ENCODE data around the gene CHMP2A. TPM values are rescaled to one million over a fixed set of nuclear protein-coding genes. Genes with fewer than 3 reads are reported as not detected.

CHMP2A gene
- total RNA-seq, 1 donor from 2014 or later = 64.6 TPM

GRCh38 chr19:58522709-58523108 lies 32.2 kb downstream of the CHMP2A start:
- no peaks in the 10 kb centered on the region for H3K9me3 Mint-ChIP-seq
- no peak for TF ChIP-seq CTCF (conservative IDR thresholded peaks at IDR 0.05)
- H3K36me3 Mint-ChIP-seq (ENCODE audit: low read depth) = peaks cover 4% of the 10 kb centered on the region
- peaks cover 3% of the 10 kb centered on the region for H3K27me3 Mint-ChIP-seq (ENCODE audit: low read depth)
- peaks cover 30% of the 10 kb centered on the region for H3K4me1 Mint-ChIP-seq
- no peak for DNase-seq (ENCODE audit: low read depth, low spot score)
- peak overlapping the region; percentile 35 for H3K4me3 Mint-ChIP-seq
- H3K27ac Mint-ChIP-seq (ENCODE audit: unreplicated experiment) = no peak overlapping the region

- H3K4me1 Mint-ChIP-seq = peaks cover 30% of the 10 kb centered on the region
- TF ChIP-seq CTCF (conservative IDR thresholded peaks at IDR 0.05) = no peak
- peaks cover 3% of the 10 kb centered on the region for H3K27me3 Mint-ChIP-seq (ENCODE audit: low read depth)
- peaks cover 4% of the 10 kb centered on the region for H3K36me3 Mint-ChIP-seq (ENCODE audit: low read depth)
- peak overlapping the region; percentile 90 for H3K27ac Mint-ChIP-seq (ENCODE audit: unreplicated experiment)
- no peak for DNase-seq (ENCODE audit: low read depth, low spot score)
- H3K4me3 Mint-ChIP-seq = peak overlapping the region; percentile 81
- H3K9me3 Mint-ChIP-seq = no peaks in the 10 kb centered on the region
These were observed 33.3 kb downstream of the CHMP2A start for GRCh38 chr19:58521651-58522050.

- peaks cover 9% of the 10 kb centered on the region for H3K36me3 Mint-ChIP-seq (ENCODE audit: low read depth)
- H3K4me3 Mint-ChIP-seq = peak overlapping the region; percentile 99
- peak overlapping the region; percentile 100 for H3K27ac Mint-ChIP-seq (ENCODE audit: unreplicated experiment)
- TF ChIP-seq CTCF (conservative IDR thresholded peaks at IDR 0.05) = no peak
- H3K9me3 Mint-ChIP-seq = no peaks in the 10 kb centered on the region
- no peak for DNase-seq (ENCODE audit: low read depth, low spot score)
- H3K4me1 Mint-ChIP-seq = peaks cover 37% of the 10 kb centered on the region
- H3K27me3 Mint-ChIP-seq (ENCODE audit: low read depth) = peaks cover 3% of the 10 kb centered on the region
These were observed 34.7 kb downstream of the CHMP2A start for GRCh38 chr19:58520257-58520599.

- H3K27me3 Mint-ChIP-seq (ENCODE audit: low read depth) = peaks cover 3% of the 10 kb centered on the region
- peak within 1 kb of the TSS; percentile 100 for H3K27ac Mint-ChIP-seq (ENCODE audit: unreplicated experiment)
- peak; percentile 66 for TF ChIP-seq CTCF (conservative IDR thresholded peaks at IDR 0.05)
- H3K4me1 Mint-ChIP-seq = peaks cover 38% of the 10 kb centered on the region
- H3K9me3 Mint-ChIP-seq = no peaks in the 10 kb centered on the region
- peak; percentile 87 for DNase-seq (ENCODE audit: low read depth, low spot score)
- H3K4me3 Mint-ChIP-seq = peak within 1 kb of the TSS; percentile 99
- peaks cover 9% of the 10 kb centered on the region for H3K36me3 Mint-ChIP-seq (ENCODE audit: low read depth)
These were observed 35.3 kb downstream of the CHMP2A start, which contains the start of gene ZBTB45 for GRCh38 chr19:58519355-58520256. ZBTB45 (minus strand) TSS chr19:58519810; CDS start chr19:58517673, 2,137 bp downstream.

GRCh38 chr19:58519087-58519354 lies 35.9 kb downstream of the CHMP2A start:
- peaks cover 3% of the 10 kb centered on the region for H3K27me3 Mint-ChIP-seq (ENCODE audit: low read depth)
- peaks cover 43% of the 10 kb centered on the region for H3K4me1 Mint-ChIP-seq
- no peaks in the 10 kb centered on the region for H3K9me3 Mint-ChIP-seq
- DNase-seq (ENCODE audit: low read depth, low spot score) = peak; percentile 61
- peak overlapping the region; percentile 99 for H3K4me3 Mint-ChIP-seq
- H3K27ac Mint-ChIP-seq (ENCODE audit: unreplicated experiment) = peak overlapping the region; percentile 100
- H3K36me3 Mint-ChIP-seq (ENCODE audit: low read depth) = peaks cover 9% of the 10 kb centered on the region
- TF ChIP-seq CTCF (conservative IDR thresholded peaks at IDR 0.05) = peak; percentile 51
